Activated CD8-positive, alpha-beta memory T cell treated with anti-CD3 and anti-CD28 coated beads, Interleukin-2, amount 50 U/mL, for 1 hour (primary cell): ENCODE results near the gene SNRNP70.
"Not testable (repeated sequence)": the region's sequence is repeated elsewhere in the genome, so short reads cannot be mapped to it uniquely, and the experiment has no call there.

Experiments
- DNase-seq: peaks from one replicate; pipeline ENCODE4 v3.0.0-alpha.2; 2020; ENCODE audit errors: extremely low read depth

Gene SNRNP70

DNA sequence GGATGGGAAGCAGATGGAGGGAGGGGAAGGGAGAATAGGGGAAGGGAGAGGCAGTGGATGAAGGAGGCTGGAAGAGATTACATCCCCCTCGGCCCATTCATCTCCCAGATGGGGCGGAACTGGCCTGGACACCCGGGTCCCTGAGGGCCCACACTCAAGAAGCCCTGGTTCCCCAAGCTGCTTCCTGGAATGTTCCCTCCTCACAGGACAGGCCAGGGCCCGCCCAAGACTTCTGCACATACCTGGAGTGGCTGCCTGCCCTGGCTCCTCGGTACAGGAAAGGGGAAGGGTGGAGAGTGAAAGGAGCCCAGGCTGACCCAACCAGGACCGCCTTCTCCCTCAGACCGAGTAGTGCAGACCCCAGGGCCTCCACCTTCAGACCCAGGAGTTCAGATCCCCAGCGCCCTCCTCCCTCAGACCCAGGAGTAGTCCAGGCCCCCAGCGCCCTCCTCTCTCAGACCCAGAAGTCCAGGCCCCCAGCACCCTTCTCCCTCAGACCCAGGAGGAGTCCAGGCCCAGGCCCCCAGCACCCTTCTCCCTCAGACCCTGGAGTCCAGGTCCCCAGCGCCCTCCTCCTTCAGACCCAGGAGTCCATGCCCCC is 21.1 kb upstream of the SNRNP70 start:
- DNase-seq: no peak

DNA sequence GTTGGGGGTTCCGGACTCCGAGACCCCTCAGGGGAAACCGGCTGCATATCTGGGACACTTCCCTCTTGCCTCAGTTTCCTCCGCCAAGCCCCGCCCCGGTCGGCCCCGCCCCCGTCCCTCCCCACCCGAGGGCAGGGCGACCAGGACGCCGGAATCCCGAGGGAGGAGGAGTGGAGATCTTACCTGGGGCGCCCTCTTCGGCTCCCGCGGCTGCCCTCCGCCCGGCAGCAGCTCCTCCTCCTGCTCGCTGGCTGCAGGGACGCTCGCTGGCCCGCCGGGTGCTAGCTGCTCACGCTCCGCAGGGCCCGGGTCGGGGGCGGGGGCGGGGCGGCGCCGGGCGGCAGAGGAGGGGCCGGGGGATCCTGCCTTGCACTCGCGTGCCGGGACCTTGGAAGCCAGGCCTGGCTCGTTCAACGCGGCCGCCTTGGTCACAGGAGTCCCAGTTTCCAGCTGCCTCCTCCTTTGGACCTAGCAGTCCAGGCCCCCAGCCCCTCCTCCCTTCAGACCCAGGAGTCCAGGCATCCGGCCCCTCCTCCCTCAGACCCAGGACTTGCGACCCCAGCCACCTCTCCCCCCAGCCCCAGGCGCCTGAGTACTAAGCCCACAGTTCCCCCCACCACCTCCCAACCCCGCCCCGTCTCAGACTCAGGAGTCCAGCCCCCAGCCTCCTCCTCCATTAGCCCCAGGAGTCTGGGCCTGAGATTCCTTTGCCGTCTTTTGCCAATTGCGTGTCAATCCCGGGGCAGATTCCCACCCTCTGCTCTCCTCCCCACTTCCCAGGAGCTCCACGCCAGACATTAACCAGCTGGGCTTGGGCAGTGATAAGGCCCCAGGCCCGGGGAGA is 20.3 kb upstream of the SNRNP70 start, which contains the start of gene NTF4:
Gene NTF4, minus strand, starts transcription at position 51 of the 844 bp plus-strand sequence. CDS start 2,821 bp downstream, outside the sequence.
- no peak for DNase-seq

DNA sequence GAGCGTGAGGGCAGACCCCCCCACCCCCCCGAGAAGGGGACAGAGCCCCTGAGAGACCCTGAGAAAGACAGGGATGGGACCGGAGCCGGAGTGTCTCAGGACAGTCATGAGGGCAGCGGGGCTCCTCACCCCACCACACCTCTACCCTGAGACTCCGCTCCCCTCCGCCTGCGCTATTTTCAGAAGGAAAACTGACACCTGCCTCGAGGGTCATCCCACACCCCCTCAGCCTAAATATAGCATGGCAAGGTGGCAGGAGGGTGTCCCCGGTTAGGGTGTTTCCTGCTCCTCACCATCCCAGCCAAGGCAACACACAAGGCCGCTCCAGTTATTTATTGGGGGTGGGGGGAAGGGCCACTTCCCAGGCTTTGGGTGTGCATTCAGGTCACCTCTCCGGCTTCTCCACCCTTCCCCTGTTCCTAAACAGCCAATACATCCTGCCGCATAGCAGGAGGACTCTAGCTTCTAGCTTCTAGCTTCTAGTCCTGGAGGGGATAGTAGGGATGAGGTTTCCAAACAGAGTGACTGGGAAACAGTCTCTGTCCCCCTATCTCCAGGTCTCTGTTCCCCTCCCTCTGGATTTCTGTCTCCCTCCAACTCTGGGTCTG is 19.2 kb upstream of the SNRNP70 start:
- DNase-seq: no peak

DNA sequence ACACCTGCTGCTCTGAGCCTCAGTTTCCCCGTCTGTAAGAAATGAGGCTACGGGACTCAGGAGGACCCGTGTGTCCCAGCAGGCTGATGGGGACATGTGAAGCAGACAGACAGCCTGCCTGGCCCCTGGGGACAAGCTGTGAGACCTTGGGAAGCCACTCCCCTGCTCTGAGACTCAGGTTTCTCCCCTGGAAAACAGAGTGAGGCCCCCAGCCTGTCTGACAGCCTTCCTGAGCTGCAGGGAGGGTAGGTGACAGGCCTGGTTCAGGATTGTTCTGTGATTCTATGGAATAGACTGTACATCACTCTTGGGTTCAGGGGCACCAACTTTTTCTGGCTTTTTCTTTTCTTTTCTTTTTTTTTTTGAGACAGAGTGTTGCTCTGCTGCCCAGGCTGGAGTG is 17.7 kb upstream of the SNRNP70 start:
- DNase-seq: no peak

DNA sequence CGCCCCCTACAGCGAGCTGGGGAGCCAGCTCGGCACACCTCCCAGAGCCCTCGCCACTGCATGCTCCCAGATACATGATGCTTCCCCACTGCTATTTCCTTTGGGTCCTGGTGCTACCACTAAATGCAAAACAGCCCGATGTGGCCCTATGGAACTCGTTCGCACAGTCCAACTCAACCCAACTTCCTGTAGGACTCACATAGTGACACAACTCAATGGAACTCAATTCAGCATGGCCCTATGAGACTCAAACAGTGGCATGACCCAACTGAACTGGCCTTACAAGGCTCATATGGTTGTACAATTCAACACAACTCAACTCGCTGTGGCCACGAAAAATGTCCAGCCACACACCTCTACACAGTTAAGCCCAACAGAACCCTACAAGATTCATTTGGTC is 16.2 kb upstream of the SNRNP70 start:
- no peak for DNase-seq

DNA sequence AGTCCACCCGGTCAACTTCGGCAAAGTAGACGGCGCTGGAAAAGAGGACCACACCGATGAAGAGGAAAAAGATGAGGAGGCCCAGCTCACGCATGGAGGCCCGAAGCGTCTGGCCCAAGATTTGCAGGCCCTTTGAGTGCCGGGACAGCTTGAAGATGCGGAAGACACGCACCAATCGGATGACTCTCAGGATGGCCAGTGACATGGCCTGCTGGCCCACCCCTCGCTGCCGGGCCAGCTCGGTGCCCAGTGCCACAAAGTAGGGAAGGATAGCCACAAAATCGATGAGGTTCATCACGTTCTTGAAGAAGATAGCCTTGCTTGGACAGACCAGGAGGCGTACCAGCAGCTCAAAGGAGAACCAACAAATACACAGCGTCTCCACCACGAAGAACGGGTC is 14.8 kb upstream of the SNRNP70 start:
- no peak for DNase-seq

DNA sequence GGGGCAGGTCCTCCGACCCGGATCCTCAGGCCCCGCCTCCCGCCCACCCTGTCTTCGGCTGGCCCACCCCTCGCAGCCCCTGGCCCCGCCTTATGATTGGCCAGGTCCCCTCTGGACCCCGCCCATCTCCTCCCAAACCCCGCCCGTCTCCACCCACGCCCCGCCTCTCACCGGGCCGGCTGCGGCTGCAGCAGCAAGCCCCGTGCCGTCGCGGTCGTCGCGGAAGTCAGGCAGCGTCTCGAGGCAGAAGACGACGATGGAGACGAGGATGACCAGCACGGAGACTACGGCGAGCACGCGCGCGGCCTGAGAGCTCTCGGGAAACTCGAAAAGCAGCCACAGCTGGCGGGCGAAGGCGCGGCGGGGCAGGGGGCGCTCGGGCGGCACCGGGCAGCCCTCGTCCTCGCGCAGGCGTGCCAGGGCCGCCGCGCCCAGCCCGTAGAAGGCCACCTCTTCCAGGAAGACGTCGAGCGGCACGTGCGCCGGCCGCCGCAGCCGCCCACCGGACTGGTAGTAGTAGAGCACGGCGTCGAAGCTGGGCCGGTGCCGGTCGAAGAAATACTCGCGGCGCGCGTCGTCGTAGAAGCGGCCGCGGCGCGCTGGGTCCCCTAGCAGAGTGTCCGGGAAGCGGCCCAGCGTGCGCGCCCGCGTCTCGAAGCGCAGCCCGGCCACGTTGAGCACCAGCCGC is 13.2 kb upstream of the SNRNP70 start:
- no peak for DNase-seq

DNA sequence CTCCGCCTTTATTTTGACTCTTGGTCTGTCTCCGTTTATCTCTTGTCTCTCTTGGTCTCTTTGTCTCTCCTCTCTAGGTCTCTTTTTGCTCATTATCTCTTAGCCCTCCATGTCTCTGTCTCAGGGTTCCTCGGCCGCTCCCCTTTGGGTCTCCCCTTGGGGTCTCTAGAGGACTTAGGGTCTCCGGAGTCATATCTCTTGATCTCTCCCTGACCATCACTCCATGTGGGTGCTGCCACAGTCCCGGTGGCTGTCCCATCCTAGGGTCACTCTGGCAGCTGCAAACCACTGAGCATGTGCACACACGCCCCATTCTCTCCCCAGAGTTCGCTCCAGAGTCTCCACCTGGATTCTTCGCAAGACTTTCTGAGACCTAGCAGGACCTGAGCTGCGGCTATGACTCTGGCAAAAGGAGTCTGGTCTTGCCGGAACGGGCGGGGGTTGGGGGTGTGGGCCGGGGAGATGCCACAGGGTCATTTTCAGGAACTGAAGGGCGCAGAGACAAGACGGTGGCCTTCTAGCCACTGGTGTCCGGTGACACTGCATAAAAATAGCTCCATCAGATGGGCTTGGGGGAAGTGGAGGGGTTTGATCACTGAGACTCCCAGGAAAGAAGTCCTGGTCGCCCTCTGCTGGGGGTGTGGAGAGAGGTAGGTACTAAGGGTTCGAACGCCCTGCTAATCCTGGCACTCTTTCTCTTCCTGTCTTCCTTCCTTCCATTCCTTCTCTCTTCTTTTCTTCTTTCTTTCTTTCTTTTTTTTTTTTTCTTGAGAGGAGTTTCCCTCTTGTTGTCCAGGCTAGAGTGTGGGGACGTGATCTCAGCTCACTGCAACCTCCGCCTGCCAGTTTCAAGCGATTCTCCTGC is 11.5 kb upstream of the SNRNP70 start:
- no peak for DNase-seq

DNA sequence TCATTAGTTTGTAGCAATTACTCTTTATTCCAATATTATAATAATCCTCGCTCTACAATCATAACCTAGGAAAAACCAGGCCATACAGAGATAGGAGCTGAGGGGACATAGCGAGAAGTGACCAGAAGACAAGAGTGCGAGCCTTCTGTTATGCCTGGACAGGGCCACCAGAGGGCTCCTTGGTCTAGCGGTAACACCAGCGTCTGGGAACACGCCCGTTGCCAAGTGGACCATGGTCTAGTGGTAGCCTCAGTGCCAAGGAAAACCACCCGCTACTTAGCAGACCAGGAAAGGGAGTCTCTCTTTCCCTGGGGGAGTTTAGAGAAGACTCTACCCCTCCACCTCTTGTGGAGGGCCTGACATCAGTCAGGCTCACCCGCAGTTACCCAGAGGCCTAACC is 10.4 kb upstream of the SNRNP70 start:
- DNase-seq: not testable (repeated sequence)

DNA sequence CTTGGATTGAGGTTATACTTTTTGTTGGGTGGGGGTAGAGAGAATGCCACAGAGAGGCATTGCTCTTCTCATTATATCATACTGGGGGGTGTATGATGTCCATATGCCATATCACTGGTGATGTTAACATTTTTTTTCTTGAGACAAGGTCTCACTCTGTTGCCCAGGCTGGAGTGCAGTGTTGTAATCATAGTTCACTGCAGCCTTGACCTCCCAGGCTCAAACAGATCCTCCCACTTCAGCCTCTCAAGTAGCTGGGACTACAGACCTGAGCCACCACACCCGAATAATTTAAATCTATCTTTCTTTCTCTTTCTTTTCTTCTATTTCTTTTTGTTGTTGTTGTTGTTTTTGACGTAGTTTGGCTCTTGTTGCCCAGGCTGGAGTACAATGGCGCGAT is 4.9 kb upstream of the SNRNP70 start:
- DNase-seq: no peak

DNA sequence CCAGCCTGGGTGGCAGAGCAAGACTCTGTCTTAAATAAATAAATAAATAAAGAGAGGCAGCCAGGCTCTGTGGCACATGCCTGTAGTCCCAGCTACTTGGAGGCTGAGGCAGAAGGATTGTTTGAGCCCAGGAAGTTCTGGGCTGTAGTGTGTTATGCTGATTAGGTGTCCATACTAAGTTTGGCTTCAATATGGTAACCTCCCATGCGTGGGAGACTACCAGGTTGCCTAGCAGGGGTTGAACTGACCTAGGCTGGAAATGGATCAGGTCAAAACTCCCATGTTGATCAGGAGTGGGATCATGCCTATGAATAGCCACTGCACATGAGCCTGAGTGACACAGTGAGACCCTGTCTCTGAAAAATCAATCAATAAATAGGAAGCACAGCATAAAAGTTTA is 4.0 kb upstream of the SNRNP70 start:
- DNase-seq: no peak

DNA sequence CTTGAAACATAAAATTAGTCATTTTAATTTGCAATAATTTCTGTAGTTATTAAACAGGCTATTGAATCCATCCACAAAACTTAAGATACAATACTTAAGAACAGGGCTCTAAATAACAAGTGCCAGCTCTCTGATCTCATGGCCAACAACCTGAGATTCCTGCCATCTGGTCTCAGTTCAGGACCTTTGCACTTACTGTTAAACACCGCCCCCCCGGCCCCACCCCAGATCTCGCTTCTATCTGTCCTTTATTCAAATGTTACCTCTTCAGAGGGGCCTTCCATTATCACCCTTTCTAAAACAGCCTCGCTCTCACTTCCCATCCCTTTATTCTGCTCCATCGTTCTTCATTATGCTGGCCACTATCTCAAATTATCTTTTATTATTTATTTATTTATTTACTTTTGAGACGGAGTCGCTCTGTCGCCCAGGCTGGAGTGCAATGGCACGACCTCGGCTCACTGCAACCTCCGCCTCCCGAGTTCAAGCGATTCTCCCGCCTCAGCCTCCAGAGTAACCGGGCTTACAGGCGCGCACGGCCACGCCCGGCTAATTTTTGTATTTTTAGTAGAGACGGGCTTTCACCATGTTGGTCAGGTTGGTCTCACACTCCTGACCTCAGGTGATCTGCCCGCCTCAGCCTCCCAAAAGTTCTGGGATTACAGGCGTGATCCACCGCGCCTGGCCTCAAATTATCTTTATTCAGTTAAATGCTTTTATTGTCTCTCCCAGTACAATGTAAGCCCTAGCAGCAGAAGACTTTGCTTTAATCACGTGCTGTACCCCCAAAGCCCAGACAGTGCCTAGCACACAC is 838 bp upstream of the SNRNP70 start:
- no peak for DNase-seq

DNA sequence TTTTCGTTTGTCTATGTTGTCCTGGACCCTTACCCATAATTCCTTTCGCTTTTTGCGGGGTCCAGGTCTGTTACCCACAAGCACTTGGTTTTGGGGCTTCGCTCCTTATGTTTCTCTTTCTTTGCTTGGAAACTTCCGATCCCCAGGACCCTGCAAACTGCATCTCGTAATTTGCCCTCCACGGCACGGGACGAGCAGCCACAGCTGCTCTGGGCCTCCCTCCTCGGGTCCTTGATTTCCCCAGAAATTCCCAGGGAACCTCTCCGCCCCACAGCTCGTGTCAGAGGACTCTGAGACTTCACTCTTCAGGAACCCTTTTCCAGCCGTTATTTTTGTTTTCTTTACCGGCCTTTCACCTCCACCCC is 599 bp downstream of the SNRNP70 start:
- no peak for DNase-seq

DNA sequence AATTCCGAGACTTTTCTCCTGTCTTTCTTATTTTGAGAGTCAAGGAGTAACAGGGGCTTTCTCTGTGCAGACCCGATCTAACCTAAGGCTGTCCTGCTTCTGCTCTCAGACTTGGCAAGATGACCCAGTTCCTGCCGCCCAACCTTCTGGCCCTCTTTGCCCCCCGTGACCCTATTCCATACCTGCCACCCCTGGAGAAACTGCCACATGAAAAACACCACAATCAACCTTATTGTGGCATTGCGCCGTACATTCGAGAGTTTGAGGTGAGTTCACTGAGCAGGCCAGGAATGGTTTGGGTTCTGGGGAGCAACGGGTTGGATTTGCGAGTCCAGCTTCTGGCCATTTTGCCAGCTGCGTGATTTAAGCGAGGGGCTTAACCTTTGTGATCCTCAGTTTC is 1.0 kb downstream of the SNRNP70 start:
- no peak for DNase-seq

DNA sequence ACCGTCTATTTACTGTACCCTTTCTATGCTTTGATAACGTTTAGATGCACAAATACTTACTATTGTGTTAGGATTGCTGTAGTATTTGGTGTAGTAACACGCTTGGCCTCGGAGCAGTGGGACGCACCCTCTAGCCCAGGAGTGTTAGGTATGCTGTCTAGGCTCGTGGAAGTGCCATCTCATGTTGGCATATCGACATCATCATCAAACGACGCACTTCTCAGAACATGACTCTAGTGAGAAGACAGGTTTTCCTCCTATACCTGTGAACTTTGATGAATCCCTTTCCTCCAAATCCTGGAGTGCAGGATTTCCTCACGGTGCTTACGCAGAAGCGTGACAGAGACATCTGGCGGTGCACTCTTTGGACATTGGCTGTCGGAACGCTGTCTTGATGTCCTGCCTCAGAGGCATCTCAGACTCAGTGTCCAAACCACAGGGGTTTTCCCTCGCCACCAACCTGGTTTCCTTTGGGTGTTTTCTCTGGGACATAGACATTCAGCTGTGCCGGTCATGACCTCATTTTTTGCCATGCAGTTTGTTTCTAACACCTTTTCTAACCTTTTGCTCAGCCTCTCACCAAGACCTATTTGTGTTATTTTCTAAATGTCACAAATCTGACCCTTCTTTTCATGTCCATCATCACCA is 6.3 kb downstream of the SNRNP70 start:
- DNase-seq: no peak

DNA sequence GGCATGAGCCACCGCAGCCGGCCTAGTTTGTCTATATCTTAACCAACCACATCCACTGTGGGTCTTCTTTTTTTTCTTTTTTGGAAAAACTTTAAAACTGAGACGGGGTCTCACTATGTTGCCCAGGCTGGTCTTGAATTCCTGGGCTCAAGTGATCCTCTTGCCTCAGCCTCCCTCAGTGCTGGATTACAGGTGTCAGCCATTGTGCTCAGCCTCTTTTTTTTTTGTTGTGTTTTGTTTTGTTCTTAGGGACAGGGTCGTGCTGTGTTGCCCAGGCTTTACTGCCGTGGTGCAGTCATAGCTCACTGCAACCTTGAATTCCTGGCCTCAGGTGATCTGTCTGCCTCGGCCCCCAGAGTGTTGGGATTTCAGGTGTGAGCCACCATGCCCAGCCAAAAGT is 7.4 kb downstream of the SNRNP70 start:
- no peak for DNase-seq

DNA sequence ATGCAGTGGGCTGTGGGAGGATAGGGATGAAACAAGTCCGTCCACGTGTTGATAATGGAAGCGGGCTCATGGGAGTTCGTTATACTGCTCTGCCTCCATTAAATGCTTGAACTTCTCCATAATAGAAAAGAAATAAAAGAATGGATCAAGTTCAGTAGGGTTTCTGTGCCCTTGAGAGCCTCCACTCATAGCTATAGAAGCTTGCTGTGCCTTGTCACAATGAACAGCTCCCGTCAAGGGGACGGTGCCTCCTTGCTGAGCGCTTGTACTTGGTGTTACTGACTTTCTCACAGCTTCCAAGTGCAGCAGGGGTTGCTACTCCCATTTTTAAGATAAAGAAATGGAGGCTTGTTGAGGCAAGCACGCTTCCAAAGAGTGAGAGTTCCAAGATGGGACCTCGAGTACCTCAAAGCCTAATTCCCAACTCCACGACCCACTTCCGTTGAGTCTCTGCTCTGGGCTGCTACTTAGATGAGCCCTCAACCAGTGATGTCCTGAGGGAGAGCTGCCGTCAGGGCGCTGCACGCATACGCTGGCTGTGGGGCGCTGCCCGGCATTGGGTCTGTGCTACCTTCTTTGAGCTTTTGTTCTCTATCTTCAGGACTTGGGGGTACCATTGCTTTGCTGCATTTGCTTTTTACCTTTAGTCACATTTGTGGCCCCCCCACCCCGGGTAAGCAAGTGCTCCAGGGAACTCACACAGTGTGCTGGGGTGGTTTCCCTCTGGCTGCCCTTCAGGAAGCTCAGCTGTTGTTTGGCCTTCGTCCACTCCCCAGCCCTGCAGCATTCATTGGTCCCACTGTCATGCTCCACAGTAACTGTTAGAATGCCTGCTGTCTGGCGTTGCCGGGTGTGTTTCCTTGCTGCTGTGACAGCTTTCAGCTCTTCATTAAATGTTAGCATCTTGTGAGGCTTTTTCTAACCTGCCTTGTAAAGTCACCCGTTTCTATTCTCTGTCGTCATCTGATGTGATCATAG is 9.5 kb downstream of the SNRNP70 start:
- DNase-seq: no peak

DNA sequence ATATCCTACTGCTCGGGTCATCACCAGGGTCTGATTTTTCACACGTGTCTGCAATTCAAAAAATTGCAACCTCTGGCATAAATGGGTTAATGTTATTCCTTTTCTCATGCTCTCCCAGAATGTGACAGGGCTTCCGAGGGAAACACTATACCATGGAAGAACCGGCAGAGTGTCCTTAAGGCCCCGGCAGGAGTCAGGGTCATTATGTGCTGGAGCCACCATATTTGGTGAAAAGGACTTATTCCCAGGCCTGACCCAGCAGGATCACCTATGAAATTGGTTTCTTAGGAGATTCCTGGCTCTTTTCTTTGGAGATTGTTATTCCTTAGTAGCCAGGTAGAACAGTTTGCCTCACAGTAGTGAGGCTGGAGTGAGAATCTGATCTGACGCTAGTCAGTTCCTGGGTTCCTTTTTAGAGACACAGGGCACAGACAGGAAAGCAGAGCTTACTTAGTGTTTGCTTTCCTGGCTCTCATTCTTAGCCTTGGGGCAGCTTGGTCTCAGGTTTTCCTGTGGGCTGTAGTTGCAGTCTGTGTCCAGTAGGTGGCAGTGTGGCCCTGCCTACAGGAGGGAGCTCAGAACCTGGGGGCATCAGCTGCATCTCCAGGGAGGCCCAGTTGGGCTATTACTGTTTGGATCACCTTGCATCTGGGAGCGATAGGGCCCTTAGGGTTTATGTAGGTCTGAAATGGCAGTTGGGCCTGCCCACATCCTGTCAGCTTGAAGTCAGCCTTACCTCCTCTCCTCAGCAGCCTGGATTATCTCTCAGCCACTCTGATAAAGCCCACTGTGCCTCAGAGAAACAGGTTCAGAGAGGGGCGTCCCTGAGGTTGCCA is 12.4 kb downstream of the SNRNP70 start:
- no peak for DNase-seq
